ENCODE measurements around the gene IPO4.

IPO4 gene

GRCh38 chr14:24234095-24235005, 45.7 kb upstream of the IPO4 start:
- Histone ChIP-seq H3K27me3 (replicated peaks in 2 of 5; ENCODE audit: control insufficient read depth in 4 of 5, insufficient read depth in 5 of 5, low read length in 4 of 5) (no peaks in the 10 kb centered on the region), H3K4me3 (ENCODE audit: control insufficient read depth in 1 of 7, extremely low read depth in 1 of 7, insufficient read depth in 4 of 7, low read depth in 2 of 7, low read length in 6 of 7) (peak overlapping the region in 2 of 7 experiments; percentile 91 to 96), H3K4me1 (ENCODE audit: control extremely low read depth in 1 of 4, control insufficient read depth in 4 of 4, insufficient read depth in 4 of 4, low read length in 3 of 4) (peaks cover 15 to 43% (median 35%) of the 10 kb centered on the region in 4 experiments), H3K9me3 (ENCODE audit: control extremely low read depth in 1 of 5, control insufficient read depth in 4 of 5, insufficient read depth in 2 of 5, low read depth in 1 of 5, low read length in 4 of 5) (no peaks in the 10 kb centered on the region), H3K27ac (ENCODE audit: insufficient read depth in 1 of 2, low read depth in 1 of 2, low read length in 2 of 2, poor library complexity in 1 of 2, severe bottlenecking in 2 of 2) (peak overlapping the region in 1 of 2 experiments; percentile 18), H3K36me3 (ENCODE audit: control insufficient read depth in 4 of 4, insufficient read depth in 4 of 4, low read length in 3 of 4) (peaks cover 10 to 46% (median 40%) of the 10 kb centered on the region in 4 experiments)
- WGBS (ENCODE audit: insufficient coverage) = 93% methylated on average over 3 of the region's 3 CpGs
- ChIA-PET POLR2A (no interaction called here), CTCF (interaction anchor here (0.7 to 6.5 kb wide), 14 partner anchors 8 to 203 kb away, joined by 3 to 31 read pairs (median 4); partner anchors contain the start of genes CHMP4A, CIDEB, MDP1 and TINF2)
- DNase-seq = peak in 2 of 3 donors; percentile 21 to 29

GRCh38 chr14:24233538-24233866, 44.9 kb upstream of the IPO4 start:
- H3K27ac ChIP-seq (ENCODE audit: insufficient read depth in 1 of 2, low read depth in 1 of 2, low read length in 2 of 2, poor library complexity in 1 of 2, severe bottlenecking in 2 of 2) = peak overlapping the region in 1 of 2 experiments; percentile 87
- CTCF ChIA-PET = interaction anchor here (0.7 to 6.2 kb wide), 6 partner anchors 9 to 204 kb away, joined by 3 to 29 read pairs (median 6); partner anchors contain the start of genes CIDEB, MDP1 and TINF2
- no peak for DNase-seq
- peak overlapping the region in 6 of 7 experiments; percentile 78 to 96 (median 90) for H3K4me3 ChIP-seq (ENCODE audit: control insufficient read depth in 1 of 7, extremely low read depth in 1 of 7, insufficient read depth in 4 of 7, low read depth in 2 of 7, low read length in 6 of 7)
- H3K9me3 ChIP-seq (ENCODE audit: control extremely low read depth in 1 of 5, control insufficient read depth in 4 of 5, insufficient read depth in 2 of 5, low read depth in 1 of 5, low read length in 4 of 5) = no peaks in the 10 kb centered on the region
- H3K36me3 ChIP-seq (ENCODE audit: control insufficient read depth in 4 of 4, insufficient read depth in 4 of 4, low read length in 3 of 4) = peaks cover 4 to 38% (median 32%) of the 10 kb centered on the region in 4 experiments
- H3K4me1 ChIP-seq (ENCODE audit: control extremely low read depth in 1 of 4, control insufficient read depth in 4 of 4, insufficient read depth in 4 of 4, low read length in 3 of 4) = peaks cover 11 to 37% (median 30%) of the 10 kb centered on the region in 4 experiments
- POLR2A ChIA-PET = no interaction called here
- 94% methylated on average over 2 of the region's 2 CpGs for WGBS (ENCODE audit: insufficient coverage)
- no peaks in the 10 kb centered on the region for H3K27me3 ChIP-seq (replicated peaks in 2 of 5; ENCODE audit: control insufficient read depth in 4 of 5, insufficient read depth in 5 of 5, low read length in 4 of 5)

GRCh38 chr14:24232645-24233537, 44.3 kb upstream of the IPO4 start, which contains the start of gene GMPR2:
Gene GMPR2, plus strand, starts transcription at chr14:24232929. Its CDS starts 325 bp downstream, at chr14:24233254.
- H3K4me3 ChIP-seq (ENCODE audit: control insufficient read depth in 1 of 7, extremely low read depth in 1 of 7, insufficient read depth in 4 of 7, low read depth in 2 of 7, low read length in 6 of 7) = peak within 1 kb of the TSS; percentile 55 to 96 (median 90)
- peak within 1 kb of the TSS; percentile 61 to 87 for H3K27ac ChIP-seq (ENCODE audit: insufficient read depth in 1 of 2, low read depth in 1 of 2, low read length in 2 of 2, poor library complexity in 1 of 2, severe bottlenecking in 2 of 2)
- peaks cover 4 to 32% (median 26%) of the 10 kb centered on the region in 4 experiments for H3K36me3 ChIP-seq (ENCODE audit: control insufficient read depth in 4 of 4, insufficient read depth in 4 of 4, low read length in 3 of 4)
- peak in 1 of 3 donors; percentile 23 for DNase-seq
- no peaks in the 10 kb centered on the region for H3K27me3 ChIP-seq (replicated peaks in 2 of 5; ENCODE audit: control insufficient read depth in 4 of 5, insufficient read depth in 5 of 5, low read length in 4 of 5)
- WGBS (ENCODE audit: insufficient coverage) = 4% methylated on average over 28 of the region's 38 CpGs
- H3K4me1 ChIP-seq (ENCODE audit: control extremely low read depth in 1 of 4, control insufficient read depth in 4 of 4, insufficient read depth in 4 of 4, low read length in 3 of 4) = peaks cover 11 to 37% (median 29%) of the 10 kb centered on the region in 4 experiments
- no peaks in the 10 kb centered on the region for H3K9me3 ChIP-seq (ENCODE audit: control extremely low read depth in 1 of 5, control insufficient read depth in 4 of 5, insufficient read depth in 2 of 5, low read depth in 1 of 5, low read length in 4 of 5)
- ChIA-PET CTCF (interaction anchor here (0.7 to 6.2 kb wide), 7 partner anchors 9 to 205 kb away, joined by 3 to 29 read pairs (median 4); partner anchors contain the start of genes CIDEB, MDP1 and TINF2), POLR2A (interaction anchor here (1.3 kb wide), 1 partner anchor 10 kb away, joined by 11 read pairs; the partner anchor contains the start of gene TINF2)

GRCh38 chr14:24232121-24232644, 43.6 kb upstream of the IPO4 start, which contains the start of gene NEDD8:
Gene NEDD8, minus strand, starts transcription at chr14:24232367. Its CDS starts 100 bp downstream, at chr14:24232267.
- 0% methylated on average over 27 of the region's 30 CpGs for WGBS (ENCODE audit: insufficient coverage)
- Histone ChIP-seq H3K36me3 (ENCODE audit: control insufficient read depth in 4 of 4, insufficient read depth in 4 of 4, low read length in 3 of 4) (peaks cover 9 to 25% (median 19%) of the 10 kb centered on the region in 4 experiments), H3K27me3 (replicated peaks in 2 of 5; ENCODE audit: control insufficient read depth in 4 of 5, insufficient read depth in 5 of 5, low read length in 4 of 5) (no peaks in the 10 kb centered on the region), H3K4me1 (ENCODE audit: control extremely low read depth in 1 of 4, control insufficient read depth in 4 of 4, insufficient read depth in 4 of 4, low read length in 3 of 4) (peaks cover 11 to 37% (median 29%) of the 10 kb centered on the region in 4 experiments), H3K9me3 (ENCODE audit: control extremely low read depth in 1 of 5, control insufficient read depth in 4 of 5, insufficient read depth in 2 of 5, low read depth in 1 of 5, low read length in 4 of 5) (no peaks in the 10 kb centered on the region), H3K4me3 (ENCODE audit: control insufficient read depth in 1 of 7, extremely low read depth in 1 of 7, insufficient read depth in 4 of 7, low read depth in 2 of 7, low read length in 6 of 7) (peak within 1 kb of the TSS; percentile 55 to 96 (median 90)), H3K27ac (ENCODE audit: insufficient read depth in 1 of 2, low read depth in 1 of 2, low read length in 2 of 2, poor library complexity in 1 of 2, severe bottlenecking in 2 of 2) (peak within 1 kb of the TSS; percentile 61 to 87)
- DNase-seq = peak; percentile 90 to 96 (median 95)
- POLR2A ChIA-PET = interaction anchor here (1.3 kb wide), 1 partner anchor 10 kb away, joined by 11 read pairs; the partner anchor contains the start of gene TINF2
- CTCF ChIA-PET = interaction anchor here (1.3 to 6.2 kb wide), 5 partner anchors 10 to 75 kb away, joined by 4 to 29 read pairs (median 7); partner anchors contain the start of genes CIDEB, MDP1 and TINF2

GRCh38 chr14:24231263-24232120, 42.9 kb upstream of the IPO4 start:
- peak in 1 of 3 donors; percentile 33 for DNase-seq
- Histone ChIP-seq H3K27ac (ENCODE audit: insufficient read depth in 1 of 2, low read depth in 1 of 2, low read length in 2 of 2, poor library complexity in 1 of 2, severe bottlenecking in 2 of 2) (peak overlapping the region; percentile 61 to 87), H3K27me3 (replicated peaks in 2 of 5; ENCODE audit: control insufficient read depth in 4 of 5, insufficient read depth in 5 of 5, low read length in 4 of 5) (no peaks in the 10 kb centered on the region), H3K36me3 (ENCODE audit: control insufficient read depth in 4 of 4, insufficient read depth in 4 of 4, low read length in 3 of 4) (peaks cover 8 to 18% (median 14%) of the 10 kb centered on the region in 4 experiments), H3K4me3 (ENCODE audit: control insufficient read depth in 1 of 7, extremely low read depth in 1 of 7, insufficient read depth in 4 of 7, low read depth in 2 of 7, low read length in 6 of 7) (peak overlapping the region; percentile 55 to 96 (median 90)), H3K4me1 (ENCODE audit: control extremely low read depth in 1 of 4, control insufficient read depth in 4 of 4, insufficient read depth in 4 of 4, low read length in 3 of 4) (peaks cover 11 to 37% (median 29%) of the 10 kb centered on the region in 4 experiments), H3K9me3 (ENCODE audit: control extremely low read depth in 1 of 5, control insufficient read depth in 4 of 5, insufficient read depth in 2 of 5, low read depth in 1 of 5, low read length in 4 of 5) (no peaks in the 10 kb centered on the region)
- ChIA-PET CTCF (interaction anchor here (0.7 to 1.0 kb wide), 4 partner anchors 11 to 109 kb away, joined by 3 to 4 read pairs (median 3); partner anchors contain the start of gene TINF2), POLR2A (interaction anchor here (0.7 to 1.1 kb wide), 2 partner anchors 12 to 18 kb away, joined by 3 to 5 read pairs; partner anchors contain the start of gene CHMP4A)
- WGBS (ENCODE audit: insufficient coverage) = 6% methylated on average over 19 of the region's 23 CpGs
